ENCODE data around the gene COL4A1.
A peak's percentile ranks its signal among the peaks of the same experiment; 100 is the strongest.
"Not testable (repeated sequence)": the region's sequence is repeated elsewhere in the genome, so short reads cannot be mapped to it uniquely, and the experiment has no call there.

The COL4A1 gene

GRCh38 chr13:110324026-110324749 lies 17.2 kb upstream of the COL4A1 start:
- DNase-seq, result peak in 1 of 51 donors; percentile 25

- DNase-seq, result no peak
Observed at GRCh38 chr13:110323172-110323891, 16.4 kb upstream of the COL4A1 start.

GRCh38 chr13:110322828-110323171 lies 15.8 kb upstream of the COL4A1 start:
- no peak for DNase-seq

GRCh38 chr13:110322126-110322827 lies 15.3 kb upstream of the COL4A1 start:
- no peak for DNase-seq

GRCh38 chr13:110321573-110321972 lies 14.6 kb upstream of the COL4A1 start:
- DNase-seq, result not testable (repeated sequence)

GRCh38 chr13:110320645-110321044 lies 13.7 kb upstream of the COL4A1 start:
- DNase-seq, result no peak

GRCh38 chr13:110319774-110320509 lies 13.0 kb upstream of the COL4A1 start:
- no peak for DNase-seq

- no peak for DNase-seq
Observed at GRCh38 chr13:110319397-110319773, 12.4 kb upstream of the COL4A1 start.

- no peak for DNase-seq
Observed at GRCh38 chr13:110318920-110319319, 12.0 kb upstream of the COL4A1 start.

GRCh38 chr13:110317496-110318195 lies 10.7 kb upstream of the COL4A1 start:
- DNase-seq, result no peak

- DNase-seq, result no peak
Observed at GRCh38 chr13:110317093-110317492, 10.1 kb upstream of the COL4A1 start.

GRCh38 chr13:110316196-110316595 lies 9.2 kb upstream of the COL4A1 start:
- DNase-seq, result no peak

GRCh38 chr13:110314516-110315245 lies 7.7 kb upstream of the COL4A1 start:
- DNase-seq, result no peak

- not testable (repeated sequence) for DNase-seq
Observed at GRCh38 chr13:110313733-110314132, 6.8 kb upstream of the COL4A1 start.

GRCh38 chr13:110313261-110313660 lies 6.3 kb upstream of the COL4A1 start:
- DNase-seq, result not testable (repeated sequence)

GRCh38 chr13:110312339-110313031 lies 5.5 kb upstream of the COL4A1 start:
- DNase-seq, result no peak

- no peak for DNase-seq
Observed at GRCh38 chr13:110311443-110312338, 4.7 kb upstream of the COL4A1 start.

- DNase-seq, result no peak
Observed at GRCh38 chr13:110310541-110311442, 3.8 kb upstream of the COL4A1 start.
